Kidney epithelial cell (primary cell): ENCODE measurements around the gene ESPNL. TPM values are rescaled to one million over a fixed set of nuclear protein-coding genes. Genes with fewer than 3 reads are reported as not detected.

Source experiments
- DNase-seq: peaks from one replicate; pipeline ENCODE4 v3.0.0-alpha.2; 2010; ENCODE audit warnings: low read depth
- H3K27me3 ChIP-seq: 2 replicates; pipeline ENCODE4 v1.6.0; 2011; ENCODE audit warnings: low read length; ENCODE audit not compliant: control insufficient read depth, insufficient read depth
- H3K36me3 ChIP-seq: 2 replicates; pipeline ENCODE4 v1.5.1; 2011; ENCODE audit warnings: low read length; ENCODE audit not compliant: control insufficient read depth, insufficient read depth
- H3K4me3 ChIP-seq: 2 replicates; pipeline ENCODE4 v1.5.1; 2011; ENCODE audit warnings: low read depth, mild to moderate bottlenecking, control low read depth, low read length
- total RNA-seq: library from RNA; depleted of rRNA; stranded (reverse); fragments of >200 nt; gene quantifications from 2 replicates; pipeline ENCODE4 v1.2.3, GENCODE V29; 2015
- TF ChIP-seq, protein P1 (sequence below): IDR thresholded peaks from 2 replicates; pipeline ENCODE4 v1.5.1; 2011; ENCODE audit warnings: mild to moderate bottlenecking, moderate library complexity, low read length, control low read depth, inconsistent platforms; ENCODE audit not compliant: insufficient read depth, poor library complexity, severe bottlenecking

The ESPNL gene
- total RNA-seq, 1 donor from 2014 or later = 3.8 TPM

DNA sequence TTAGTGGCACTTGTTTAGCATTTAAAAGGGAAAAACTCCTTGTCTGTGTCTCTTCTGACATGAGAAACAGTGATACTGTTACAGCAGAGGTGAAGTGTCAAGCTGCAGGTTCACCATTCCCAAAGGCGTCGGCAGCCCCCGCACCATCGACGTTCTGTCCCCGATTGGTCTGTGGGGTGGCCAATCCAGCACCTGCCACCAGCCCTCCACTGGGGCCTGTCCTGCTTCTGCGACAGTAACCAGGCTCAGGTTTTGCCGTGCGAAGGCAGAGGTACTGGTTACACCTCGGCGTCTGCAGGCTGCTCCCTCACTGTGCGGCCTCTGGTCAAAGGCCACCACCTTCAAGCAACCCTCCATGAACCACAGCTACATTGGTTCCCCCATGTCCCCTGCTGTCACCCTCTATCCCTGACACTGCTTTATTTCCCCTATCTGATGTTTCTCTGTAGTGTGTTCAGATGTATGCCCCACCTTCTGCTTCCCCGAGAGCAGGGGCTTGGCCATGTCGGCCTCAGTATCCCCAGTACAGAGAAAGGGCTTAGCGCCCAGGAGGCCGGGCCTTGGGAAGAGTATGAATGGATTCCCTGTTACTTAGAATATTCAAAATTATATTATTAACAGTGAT, 8.6 kb upstream of the ESPNL start:
- H3K27me3 ChIP-seq = no peaks in the 10 kb centered on the region
- H3K4me3 ChIP-seq = no peak overlapping the region
- TF ChIP-seq, protein P1, sequence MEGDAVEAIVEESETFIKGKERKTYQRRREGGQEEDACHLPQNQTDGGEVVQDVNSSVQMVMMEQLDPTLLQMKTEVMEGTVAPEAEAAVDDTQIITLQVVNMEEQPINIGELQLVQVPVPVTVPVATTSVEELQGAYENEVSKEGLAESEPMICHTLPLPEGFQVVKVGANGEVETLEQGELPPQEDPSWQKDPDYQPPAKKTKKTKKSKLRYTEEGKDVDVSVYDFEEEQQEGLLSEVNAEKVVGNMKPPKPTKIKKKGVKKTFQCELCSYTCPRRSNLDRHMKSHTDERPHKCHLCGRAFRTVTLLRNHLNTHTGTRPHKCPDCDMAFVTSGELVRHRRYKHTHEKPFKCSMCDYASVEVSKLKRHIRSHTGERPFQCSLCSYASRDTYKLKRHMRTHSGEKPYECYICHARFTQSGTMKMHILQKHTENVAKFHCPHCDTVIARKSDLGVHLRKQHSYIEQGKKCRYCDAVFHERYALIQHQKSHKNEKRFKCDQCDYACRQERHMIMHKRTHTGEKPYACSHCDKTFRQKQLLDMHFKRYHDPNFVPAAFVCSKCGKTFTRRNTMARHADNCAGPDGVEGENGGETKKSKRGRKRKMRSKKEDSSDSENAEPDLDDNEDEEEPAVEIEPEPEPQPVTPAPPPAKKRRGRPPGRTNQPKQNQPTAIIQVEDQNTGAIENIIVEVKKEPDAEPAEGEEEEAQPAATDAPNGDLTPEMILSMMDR = no peak
- DNase-seq = no peak
- H3K36me3 ChIP-seq = no peaks in the 10 kb centered on the region

DNA sequence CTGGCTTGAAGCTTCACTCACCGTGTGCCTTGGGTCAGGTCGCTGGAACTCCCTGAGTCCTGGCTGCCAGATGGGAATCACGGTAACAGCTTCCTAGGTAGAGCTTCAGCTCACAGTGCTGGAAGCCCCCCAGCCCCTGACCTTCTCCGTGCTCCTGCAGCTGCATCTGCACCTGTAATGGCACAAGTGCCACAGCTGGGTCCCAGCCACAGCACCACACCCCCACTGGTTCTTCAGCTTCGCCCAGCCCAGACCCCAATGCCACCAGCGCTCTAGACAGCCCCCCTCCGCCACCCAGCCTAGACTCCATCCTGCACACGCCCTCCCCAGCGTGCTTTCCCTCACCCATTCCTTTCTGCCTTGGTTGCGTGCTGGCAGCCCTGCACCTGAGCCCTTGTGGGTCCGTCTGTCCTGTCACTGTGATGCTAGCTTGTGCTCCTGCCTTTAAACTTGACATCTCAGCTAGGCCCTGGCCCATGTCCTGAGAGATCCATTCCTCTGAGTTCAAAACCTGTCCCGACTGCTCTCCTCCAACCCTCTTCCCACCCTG, 7.6 kb upstream of the ESPNL start:
- Histone ChIP-seq H3K4me3 (no peak overlapping the region), H3K36me3 (no peaks in the 10 kb centered on the region), H3K27me3 (no peaks in the 10 kb centered on the region)
- TF ChIP-seq, protein P1 = no peak
- DNase-seq = no peak

DNA sequence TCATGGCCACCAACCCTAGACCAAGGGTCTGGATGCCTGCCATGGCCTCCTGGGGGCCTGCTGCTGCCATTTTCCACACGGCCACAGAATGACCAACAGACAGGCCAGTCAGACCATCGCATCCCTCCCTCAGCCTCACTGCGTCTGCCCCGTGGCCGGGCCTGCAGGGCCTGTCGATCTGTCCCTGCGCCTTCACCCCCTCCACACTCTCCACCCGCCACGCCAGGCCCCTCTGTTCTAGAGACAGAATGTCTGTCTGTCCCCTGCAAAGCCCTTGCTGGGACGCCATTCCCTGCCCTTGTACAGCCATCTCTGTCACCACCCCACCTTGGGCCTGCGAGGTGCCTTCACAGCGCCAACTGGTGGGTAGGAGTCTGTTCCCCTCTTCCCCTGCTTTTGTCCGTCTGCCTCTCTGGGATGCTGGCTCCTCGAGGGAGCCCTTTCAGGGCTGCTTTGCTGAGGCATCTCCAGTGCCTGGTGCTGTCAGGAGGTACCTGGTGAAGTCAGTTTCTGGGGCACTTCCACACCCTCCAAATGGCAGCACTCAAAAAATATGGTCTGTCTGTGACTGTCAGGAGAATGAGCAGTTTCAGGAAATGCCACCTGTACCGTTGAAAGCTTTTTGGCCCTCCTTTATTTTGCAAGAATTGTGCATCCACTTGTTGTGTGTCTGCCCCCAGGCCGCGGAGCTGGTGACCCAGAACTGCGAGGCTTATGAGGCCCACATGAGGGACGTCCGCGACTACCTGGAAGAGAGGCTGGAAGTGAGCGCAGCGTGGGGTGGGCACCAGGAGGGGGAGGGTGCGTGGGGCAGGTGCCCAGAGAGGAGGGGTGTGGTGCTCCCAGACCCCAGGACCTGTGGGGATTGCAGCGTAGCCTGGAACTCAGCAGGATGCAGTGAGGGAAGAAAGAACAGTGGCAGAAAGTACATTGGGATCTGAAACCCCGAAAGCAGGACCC, 6.7 kb upstream of the ESPNL start:
- H3K4me3 ChIP-seq = no peak overlapping the region
- TF ChIP-seq, protein P1 = no peak
- no peaks in the 10 kb centered on the region for H3K27me3 ChIP-seq
- H3K36me3 ChIP-seq = no peaks in the 10 kb centered on the region
- no peak for DNase-seq

DNA sequence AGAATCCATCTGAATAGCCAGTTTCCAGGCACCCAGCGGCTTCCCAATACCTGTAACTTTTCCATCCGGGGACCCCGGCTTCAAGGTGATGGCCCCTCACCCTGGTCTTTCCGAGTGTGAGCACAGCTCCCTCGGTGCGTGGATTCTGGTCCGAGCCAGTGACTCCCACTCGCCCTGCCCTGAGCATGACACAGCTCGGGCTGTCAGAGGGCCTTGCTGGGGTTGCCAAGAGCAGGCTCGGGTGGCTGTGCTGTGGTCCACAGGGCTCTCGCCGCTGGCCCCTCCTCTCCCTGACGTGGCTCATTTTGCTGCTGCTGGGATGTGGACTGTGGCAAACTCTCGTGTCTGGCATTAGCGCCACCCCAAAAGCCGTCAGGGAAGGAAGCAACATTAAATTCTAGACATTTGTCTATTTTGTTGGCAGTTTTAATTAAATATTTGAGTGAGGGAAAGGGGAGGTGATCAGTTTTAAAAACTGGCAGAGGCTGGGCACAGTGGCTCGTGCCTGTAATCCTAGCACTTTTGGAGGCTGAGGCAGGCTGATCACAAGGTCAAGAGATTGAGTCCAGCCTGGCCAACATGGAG, 5.6 kb upstream of the ESPNL start:
- TF ChIP-seq, protein P1 = no peak
- H3K27me3 ChIP-seq = no peaks in the 10 kb centered on the region
- H3K4me3 ChIP-seq = no peak overlapping the region
- H3K36me3 ChIP-seq = no peaks in the 10 kb centered on the region
- no peak for DNase-seq

DNA sequence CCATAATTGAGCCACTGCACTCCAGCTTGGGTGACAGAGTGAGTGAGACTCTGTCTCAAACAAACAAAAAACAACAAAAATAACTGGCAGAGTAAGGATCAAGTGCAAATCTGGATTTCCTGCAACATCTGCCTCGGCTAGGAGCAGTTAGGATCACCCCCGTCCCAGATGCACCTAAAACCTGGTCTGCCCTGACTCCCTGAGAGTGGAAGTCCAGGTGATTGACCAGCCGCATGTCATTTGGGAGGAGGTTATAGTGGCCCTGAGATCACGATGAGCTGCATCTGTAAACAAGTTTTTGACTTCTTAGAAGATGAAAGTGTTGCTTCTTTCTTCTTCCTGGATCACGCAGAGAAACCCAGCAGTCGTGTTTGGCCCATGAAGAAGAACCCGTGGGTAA, 5.0 kb upstream of the ESPNL start:
- Histone ChIP-seq H3K27me3 (no peaks in the 10 kb centered on the region), H3K36me3 (no peaks in the 10 kb centered on the region), H3K4me3 (no peak overlapping the region)
- TF ChIP-seq, protein P1 = no peak
- DNase-seq = no peak
